GM19397 (cell line): ENCODE data around the gene GOLGA2.
A peak's percentile ranks its signal among the peaks of the same experiment; 100 is the strongest.
"Not testable (repeated sequence)": the region's sequence is repeated elsewhere in the genome, so short reads cannot be mapped to it uniquely, and the experiment has no call there.

Source experiments
- ATAC-seq: cut with Tn5 transposase; IDR thresholded peaks from one replicate; pipeline ENCODE4 v1.9.1; 2021; ENCODE audit warnings: mild to moderate bottlenecking, moderate library complexity; ENCODE audit not compliant: unreplicated experiment

GOLGA2 gene

GRCh38 chr9:128244837-128245231 lies 31.0 kb downstream of the GOLGA2 start:
- no peak for ATAC-seq

- ATAC-seq: no peak
Measured at GRCh38 chr9:128244091-128244836, 31.5 kb downstream of the GOLGA2 start.

- no peak for ATAC-seq
Measured at GRCh38 chr9:128243215-128244018, 32.4 kb downstream of the GOLGA2 start.

GRCh38 chr9:128242828-128243214 lies 33.0 kb downstream of the GOLGA2 start:
- ATAC-seq: no peak

GRCh38 chr9:128242124-128242523 lies 33.7 kb downstream of the GOLGA2 start:
- ATAC-seq: no peak

- ATAC-seq: no peak
Measured at GRCh38 chr9:128233817-128234406, 41.9 kb downstream of the GOLGA2 start.

GRCh38 chr9:128232528-128233428 lies 43.0 kb downstream of the GOLGA2 start:
- no peak for ATAC-seq

- ATAC-seq: no peak
Measured at GRCh38 chr9:128231638-128232527, 43.9 kb downstream of the GOLGA2 start.

GRCh38 chr9:128230897-128231296 lies 44.9 kb downstream of the GOLGA2 start:
- not testable (repeated sequence) for ATAC-seq

GRCh38 chr9:128226412-128226801 lies 49.4 kb downstream of the GOLGA2 start:
- no peak for ATAC-seq

GRCh38 chr9:128225770-128226411 lies 49.9 kb downstream of the GOLGA2 start:
- no peak for ATAC-seq

- ATAC-seq: no peak
Measured at GRCh38 chr9:128224877-128225276, 50.9 kb downstream of the GOLGA2 start.

- no peak for ATAC-seq
Measured at GRCh38 chr9:128222880-128223670, 52.7 kb downstream of the GOLGA2 start.

GRCh38 chr9:128222026-128222425 lies 53.8 kb downstream of the GOLGA2 start:
- no peak for ATAC-seq

GRCh38 chr9:128219831-128220230 lies 56.0 kb downstream of the GOLGA2 start:
- ATAC-seq: no peak

GRCh38 chr9:128218518-128219389 lies 57.1 kb downstream of the GOLGA2 start:
- peak; percentile 83 for ATAC-seq

GRCh38 chr9:128218172-128218517 lies 57.7 kb downstream of the GOLGA2 start:
- no peak for ATAC-seq
